Activated CD4-positive, alpha-beta T cell treated with anti-CD3 and anti-CD28 coated beads, Interleukin-2, amount 10 ng/mL, durations not matched to agents 7 days and 5 days (primary cell): ENCODE data around the gene FRYL. TPM values are rescaled to one million over a fixed set of nuclear protein-coding genes. Genes with fewer than 3 reads are reported as not detected.
A peak's percentile ranks its signal among the peaks of the same experiment; 100 is the strongest.

ENCODE experiments used
- CTCF ChIA-PET: fragments of 350-600 bp; sonication (Branson Sonifier 250); formaldehyde crosslinking; loops from one replicate; lab custom pipeline; 2021; ENCODE audit warnings: antibody characterized with exemption; lab: Charles Lee
- POLR2A ChIA-PET: fragments of 350-600 bp; sonication (Branson Sonifier 250); formaldehyde crosslinking; loops from one replicate; lab custom pipeline; 2021; ENCODE audit warnings: antibody characterized with exemption; lab: Charles Lee
- DNase-seq: peaks from one replicate; pipeline ENCODE4 v3.0.0-alpha.2; 2020
- H3K27ac Mint-ChIP-seq: one replicate; pipeline ENCODE4 v1.8.0; 2021; ENCODE audit warnings: mild to moderate bottlenecking, moderate library complexity, mixed read lengths
- H3K27me3 Mint-ChIP-seq: one replicate; pipeline ENCODE4 v1.8.0; 2021; ENCODE audit warnings: mixed read lengths
- H3K36me3 Mint-ChIP-seq: one replicate; pipeline ENCODE4 v1.8.0; 2021; ENCODE audit warnings: low read depth, mixed read lengths
- H3K4me1 Mint-ChIP-seq: one replicate; pipeline ENCODE4 v1.8.0; 2021; ENCODE audit warnings: mixed read lengths
- H3K4me3 Mint-ChIP-seq: one replicate; pipeline ENCODE4 v1.8.0; 2021; ENCODE audit warnings: mild to moderate bottlenecking, moderate library complexity, mixed read lengths
- H3K9me3 Mint-ChIP-seq: one replicate; pipeline ENCODE4 v1.8.0; 2021; ENCODE audit warnings: mixed read lengths
- total RNA-seq, 2 experiments: library from RNA; stranded (reverse); gene quantifications; one replicate each; pipeline ENCODE4 v1.2.3, GENCODE V29; 2021

Gene FRYL
- total RNA-seq, 2 experiments from 2014 or later = 96.8 to 102 TPM

- POLR2A ChIA-PET = no interaction called here
- CTCF ChIA-PET = interaction anchor here (1.3 kb wide), 1 partner anchor 9 kb away, joined by 3 read pairs; no protein-coding TSS in a partner anchor
- no peak for DNase-seq
- no peak overlapping the region for H3K4me3 Mint-ChIP-seq
- no peaks in the 10 kb centered on the region for H3K9me3 Mint-ChIP-seq
- no peaks in the 10 kb centered on the region for H3K36me3 Mint-ChIP-seq
- peaks cover 11% of the 10 kb centered on the region for H3K27me3 Mint-ChIP-seq
- no peaks in the 10 kb centered on the region for H3K4me1 Mint-ChIP-seq
- H3K27ac Mint-ChIP-seq = no peak overlapping the region
These were observed 18.0 kb upstream of the FRYL start for GRCh38 chr4:48798117-48798516.

GRCh38 chr4:48796927-48797679 is 17.0 kb upstream of the FRYL start:
- DNase-seq = no peak
- Mint-ChIP-seq H3K9me3 (no peaks in the 10 kb centered on the region), H3K27ac (no peak overlapping the region), H3K36me3 (peaks cover 2% of the 10 kb centered on the region), H3K4me1 (no peaks in the 10 kb centered on the region), H3K27me3 (peaks cover 11% of the 10 kb centered on the region), H3K4me3 (no peak overlapping the region)
- CTCF ChIA-PET = interaction anchor here (1.3 kb wide), 1 partner anchor 8 kb away, joined by 3 read pairs; no protein-coding TSS in a partner anchor
- POLR2A ChIA-PET = no interaction called here

GRCh38 chr4:48796191-48796926 is 16.3 kb upstream of the FRYL start:
- peaks cover 11% of the 10 kb centered on the region for H3K27me3 Mint-ChIP-seq
- no peak overlapping the region for H3K27ac Mint-ChIP-seq
- peaks cover 2% of the 10 kb centered on the region for H3K36me3 Mint-ChIP-seq
- ChIA-PET CTCF (interaction anchor here (0.6 to 1.7 kb wide), 3 partner anchors 8 to 39 kb away, joined by 3 read pairs; no protein-coding TSS in a partner anchor), POLR2A (no interaction called here)
- H3K4me3 Mint-ChIP-seq = no peak overlapping the region
- no peak for DNase-seq
- H3K4me1 Mint-ChIP-seq = no peaks in the 10 kb centered on the region
- H3K9me3 Mint-ChIP-seq = no peaks in the 10 kb centered on the region

DNA sequence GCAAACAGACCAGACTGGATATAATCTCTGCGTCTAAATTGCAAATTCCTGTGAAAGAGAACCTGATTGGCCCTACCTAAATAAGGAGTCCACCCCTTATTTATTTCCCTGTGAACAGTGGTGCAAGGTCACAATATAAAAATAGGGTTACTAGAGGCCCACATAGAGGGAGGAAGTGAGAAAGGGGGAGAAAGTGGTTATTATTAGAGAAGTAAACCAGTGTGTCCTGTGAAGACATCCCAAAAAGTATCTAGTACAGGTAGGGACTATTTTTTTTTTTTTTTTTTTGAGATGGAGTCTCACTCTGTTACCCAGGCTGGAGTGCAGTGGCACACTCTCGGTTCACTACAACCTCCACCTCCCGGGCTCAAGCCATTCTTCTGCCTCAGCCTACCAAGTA is 15.0 kb upstream of the FRYL start:
- H3K27ac Mint-ChIP-seq = no peak overlapping the region
- DNase-seq = no peak
- ChIA-PET POLR2A (no interaction called here), CTCF (interaction anchor here (1.7 to 1.8 kb wide), 2 partner anchors 10 to 14 kb away, joined by 3 to 4 read pairs; no protein-coding TSS in a partner anchor)
- peaks cover 2% of the 10 kb centered on the region for H3K36me3 Mint-ChIP-seq
- H3K4me3 Mint-ChIP-seq = no peak overlapping the region
- no peaks in the 10 kb centered on the region for H3K4me1 Mint-ChIP-seq
- H3K9me3 Mint-ChIP-seq = no peaks in the 10 kb centered on the region
- peaks cover 11% of the 10 kb centered on the region for H3K27me3 Mint-ChIP-seq

- H3K4me1 Mint-ChIP-seq = no peaks in the 10 kb centered on the region
- H3K27ac Mint-ChIP-seq = no peak overlapping the region
- H3K27me3 Mint-ChIP-seq = peaks cover 4% of the 10 kb centered on the region
- peaks cover 2% of the 10 kb centered on the region for H3K36me3 Mint-ChIP-seq
- no peaks in the 10 kb centered on the region for H3K9me3 Mint-ChIP-seq
- no peak for DNase-seq
- H3K4me3 Mint-ChIP-seq = no peak overlapping the region
- CTCF ChIA-PET = no interaction called here
- POLR2A ChIA-PET = no interaction called here
These were observed 12.4 kb upstream of the FRYL start for GRCh38 chr4:48792348-48793006.

GRCh38 chr4:48791313-48791712 is 11.2 kb upstream of the FRYL start:
- CTCF ChIA-PET = no interaction called here
- no peak for DNase-seq
- POLR2A ChIA-PET = no interaction called here
- no peak overlapping the region for H3K4me3 Mint-ChIP-seq
- peaks cover 2% of the 10 kb centered on the region for H3K27me3 Mint-ChIP-seq
- no peaks in the 10 kb centered on the region for H3K4me1 Mint-ChIP-seq
- no peaks in the 10 kb centered on the region for H3K9me3 Mint-ChIP-seq
- H3K36me3 Mint-ChIP-seq = peaks cover 2% of the 10 kb centered on the region
- no peak overlapping the region for H3K27ac Mint-ChIP-seq

DNA sequence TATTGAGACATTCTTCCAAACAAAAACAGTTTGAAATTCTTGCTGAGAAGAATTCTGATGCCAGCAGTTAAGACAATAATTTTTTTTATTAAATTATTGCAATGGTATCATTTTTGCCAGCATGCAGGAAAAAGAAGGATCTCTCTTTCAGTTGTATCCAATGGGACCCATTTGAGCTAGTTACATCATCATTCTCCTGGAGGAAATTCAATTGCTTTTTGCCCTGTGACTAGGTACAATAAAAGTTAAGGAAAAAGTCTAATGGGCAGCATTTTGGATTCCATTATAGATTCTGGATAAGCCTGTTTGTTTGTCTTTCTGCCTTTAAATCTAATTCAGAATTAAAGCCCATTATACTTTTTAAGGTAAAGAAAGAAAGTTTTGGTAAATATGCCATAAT is 10.5 kb upstream of the FRYL start:
- POLR2A ChIA-PET = no interaction called here
- Mint-ChIP-seq H3K36me3 (peaks cover 2% of the 10 kb centered on the region), H3K27me3 (no peaks in the 10 kb centered on the region), H3K9me3 (no peaks in the 10 kb centered on the region), H3K4me1 (no peaks in the 10 kb centered on the region), H3K27ac (no peak overlapping the region), H3K4me3 (no peak overlapping the region)
- DNase-seq = no peak
- CTCF ChIA-PET = interaction anchor here (0.7 to 1.1 kb wide), 2 partner anchors 114 to 245 kb away, joined by 3 read pairs; no protein-coding TSS in a partner anchor

DNA sequence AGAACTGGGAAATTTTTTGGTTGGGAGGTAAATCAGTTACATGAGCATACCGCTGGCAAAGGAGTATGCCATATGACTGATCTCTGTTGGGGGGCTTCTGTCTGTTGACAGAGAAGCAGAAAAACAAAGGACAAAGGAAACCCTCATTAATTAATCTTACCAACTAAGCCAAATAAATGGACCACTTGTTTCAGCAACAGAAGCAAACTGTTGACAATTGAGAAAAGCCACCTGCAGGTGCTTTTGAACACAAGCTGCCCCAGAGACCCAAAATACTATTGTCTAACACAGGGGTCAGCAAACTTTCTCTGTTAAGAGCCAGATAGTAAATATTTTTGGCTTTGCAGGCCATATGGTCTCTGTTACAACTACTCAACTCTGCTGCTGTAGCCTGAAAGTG is 7.0 kb upstream of the FRYL start:
- DNase-seq = no peak
- no peak overlapping the region for H3K27ac Mint-ChIP-seq
- H3K9me3 Mint-ChIP-seq = no peaks in the 10 kb centered on the region
- no peak overlapping the region for H3K4me3 Mint-ChIP-seq
- ChIA-PET CTCF (no interaction called here), POLR2A (no interaction called here)
- H3K27me3 Mint-ChIP-seq = no peaks in the 10 kb centered on the region
- no peaks in the 10 kb centered on the region for H3K36me3 Mint-ChIP-seq
- no peaks in the 10 kb centered on the region for H3K4me1 Mint-ChIP-seq

DNA sequence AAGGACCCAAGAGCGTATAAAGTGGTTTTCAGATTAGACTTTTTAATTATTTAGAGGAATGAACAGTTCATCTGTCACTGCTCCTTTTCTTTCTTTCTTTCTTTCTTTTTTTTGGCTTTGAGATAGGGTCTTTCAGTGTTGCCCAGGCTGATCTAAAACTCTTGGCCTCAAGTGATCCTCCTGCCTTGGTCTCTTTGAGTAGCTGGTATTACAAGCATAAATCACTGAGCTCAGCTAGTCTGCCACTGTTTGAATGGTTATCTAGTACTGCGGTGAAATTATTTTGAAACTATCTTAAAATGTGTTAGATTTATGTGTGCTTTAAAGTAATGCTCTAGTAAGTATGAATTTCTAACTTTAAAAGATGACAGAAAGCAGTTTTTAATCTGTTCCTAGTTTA is 6.5 kb upstream of the FRYL start:
- ChIA-PET CTCF (no interaction called here), POLR2A (no interaction called here)
- no peak for DNase-seq
- H3K27ac Mint-ChIP-seq = no peak overlapping the region
- peaks cover 2% of the 10 kb centered on the region for H3K4me1 Mint-ChIP-seq
- H3K36me3 Mint-ChIP-seq = no peaks in the 10 kb centered on the region
- no peaks in the 10 kb centered on the region for H3K27me3 Mint-ChIP-seq
- no peaks in the 10 kb centered on the region for H3K9me3 Mint-ChIP-seq
- H3K4me3 Mint-ChIP-seq = no peak overlapping the region

DNA sequence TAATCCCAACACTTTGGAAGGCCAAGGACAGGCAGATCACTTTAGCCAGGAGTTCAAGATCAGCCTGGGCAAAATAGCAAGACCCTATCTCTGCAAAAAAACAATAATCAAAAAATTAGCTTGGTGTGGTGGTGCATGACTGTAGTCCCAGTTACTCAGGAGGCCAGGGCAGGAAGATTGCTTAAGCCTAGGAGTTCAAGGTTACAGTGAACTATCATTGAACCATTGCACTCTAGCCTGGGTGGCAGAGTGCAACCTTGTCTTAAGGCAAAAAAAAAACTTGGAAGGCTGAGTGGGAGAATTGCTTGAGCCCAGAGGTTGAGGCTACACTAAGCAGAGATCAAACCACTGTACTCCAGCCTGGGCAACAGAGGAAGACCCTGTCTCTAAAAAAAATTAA is 5.2 kb upstream of the FRYL start:
- DNase-seq = no peak
- no peaks in the 10 kb centered on the region for H3K36me3 Mint-ChIP-seq
- CTCF ChIA-PET = interaction anchor here (1.4 kb wide), 1 partner anchor 9 kb away, joined by 4 read pairs; no protein-coding TSS in a partner anchor
- no peaks in the 10 kb centered on the region for H3K27me3 Mint-ChIP-seq
- POLR2A ChIA-PET = no interaction called here
- no peaks in the 10 kb centered on the region for H3K9me3 Mint-ChIP-seq
- H3K4me1 Mint-ChIP-seq = peaks cover 11% of the 10 kb centered on the region
- H3K4me3 Mint-ChIP-seq = no peak overlapping the region
- H3K27ac Mint-ChIP-seq = no peak overlapping the region

- ChIA-PET CTCF (no interaction called here), POLR2A (no interaction called here)
- peaks cover 3% of the 10 kb centered on the region for H3K36me3 Mint-ChIP-seq
- no peak overlapping the region for H3K4me3 Mint-ChIP-seq
- no peaks in the 10 kb centered on the region for H3K9me3 Mint-ChIP-seq
- H3K4me1 Mint-ChIP-seq = peaks cover 26% of the 10 kb centered on the region
- H3K27me3 Mint-ChIP-seq = no peaks in the 10 kb centered on the region
- no peak overlapping the region for H3K27ac Mint-ChIP-seq
- DNase-seq = no peak
These were observed 1.9 kb upstream of the FRYL start for GRCh38 chr4:48781968-48782367.

GRCh38 chr4:48780865-48781214 is 761 bp upstream of the FRYL start:
- Mint-ChIP-seq H3K27me3 (no peaks in the 10 kb centered on the region), H3K27ac (peak overlapping the region; percentile 95), H3K4me1 (peaks cover 36% of the 10 kb centered on the region), H3K4me3 (peak overlapping the region; percentile 78), H3K36me3 (peaks cover 6% of the 10 kb centered on the region), H3K9me3 (no peaks in the 10 kb centered on the region)
- DNase-seq = peak; percentile 42
- CTCF ChIA-PET = interaction anchor here (0.9 to 1.6 kb wide), 4 partner anchors 9 to 202 kb away, joined by 3 read pairs; no protein-coding TSS in a partner anchor
- POLR2A ChIA-PET = no interaction called here
